PC-9 (cell line): ENCODE results near the gene PCDHGA1.
A peak's percentile ranks its signal among the peaks of the same experiment; 100 is the strongest.

Source experiments
- CTCF ChIP-seq: fragments of 200-600 bp; sonication (generic); conservative IDR thresholded peaks from 2 replicates; pipeline ENCODE4 v1.6.1; 2017; ENCODE audit warnings: mixed run types, antibody characterized with exemption, mild to moderate bottlenecking, moderate library complexity
- EZH2 ChIP-seq: fragments of 200-600 bp; sonication (generic); IDR thresholded peaks from 2 replicates; pipeline ENCODE4 v1.8.0; 2017; ENCODE audit warnings: antibody characterized with exemption, low read depth

GRCh38 chr5:141402553-141403243, 72.4 kb downstream of the PCDHGA1 start, which contains the start of gene PCDHGA9:
- TF ChIP-seq CTCF (peak; percentile 69), EZH2 (no peak)
